OCI-LY3 (cell line): ENCODE results near the gene EFCAB13.

ENCODE experiments used
- EZH2phosphoT487 ChIP-seq: fragments of 200-600 bp; shearing (Covaris generic); IDR thresholded peaks from 2 replicates; pipeline ENCODE4 v1.6.1; 2018; ENCODE audit warnings: antibody characterized with exemption, mixed run types, low read depth
- TF ChIP-seq, protein P1 (sequence below): fragments of 200-600, 300-600 bp; sonication (generic); IDR thresholded peaks from 2 replicates; pipeline ENCODE4 v1.5.1; 2014; ENCODE audit warnings: antibody characterized with exemption, low read length, low read depth

- TF ChIP-seq, protein P1, sequence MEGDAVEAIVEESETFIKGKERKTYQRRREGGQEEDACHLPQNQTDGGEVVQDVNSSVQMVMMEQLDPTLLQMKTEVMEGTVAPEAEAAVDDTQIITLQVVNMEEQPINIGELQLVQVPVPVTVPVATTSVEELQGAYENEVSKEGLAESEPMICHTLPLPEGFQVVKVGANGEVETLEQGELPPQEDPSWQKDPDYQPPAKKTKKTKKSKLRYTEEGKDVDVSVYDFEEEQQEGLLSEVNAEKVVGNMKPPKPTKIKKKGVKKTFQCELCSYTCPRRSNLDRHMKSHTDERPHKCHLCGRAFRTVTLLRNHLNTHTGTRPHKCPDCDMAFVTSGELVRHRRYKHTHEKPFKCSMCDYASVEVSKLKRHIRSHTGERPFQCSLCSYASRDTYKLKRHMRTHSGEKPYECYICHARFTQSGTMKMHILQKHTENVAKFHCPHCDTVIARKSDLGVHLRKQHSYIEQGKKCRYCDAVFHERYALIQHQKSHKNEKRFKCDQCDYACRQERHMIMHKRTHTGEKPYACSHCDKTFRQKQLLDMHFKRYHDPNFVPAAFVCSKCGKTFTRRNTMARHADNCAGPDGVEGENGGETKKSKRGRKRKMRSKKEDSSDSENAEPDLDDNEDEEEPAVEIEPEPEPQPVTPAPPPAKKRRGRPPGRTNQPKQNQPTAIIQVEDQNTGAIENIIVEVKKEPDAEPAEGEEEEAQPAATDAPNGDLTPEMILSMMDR, result no peak
- no peak for TF ChIP-seq EZH2phosphoT487
Observed at GRCh38 chr17:47404875-47405274, 81.1 kb downstream of the EFCAB13 start.
